NCI-H774 (cell line): ENCODE data around the gene HMX3.
A peak's percentile ranks its signal among the peaks of the same experiment; 100 is the strongest.

Source experiments
- DNase-seq: peaks from one replicate; lab custom pipeline; 2025; lab: John Stamatoyannopoulos, UW

HMX3 gene

DNA sequence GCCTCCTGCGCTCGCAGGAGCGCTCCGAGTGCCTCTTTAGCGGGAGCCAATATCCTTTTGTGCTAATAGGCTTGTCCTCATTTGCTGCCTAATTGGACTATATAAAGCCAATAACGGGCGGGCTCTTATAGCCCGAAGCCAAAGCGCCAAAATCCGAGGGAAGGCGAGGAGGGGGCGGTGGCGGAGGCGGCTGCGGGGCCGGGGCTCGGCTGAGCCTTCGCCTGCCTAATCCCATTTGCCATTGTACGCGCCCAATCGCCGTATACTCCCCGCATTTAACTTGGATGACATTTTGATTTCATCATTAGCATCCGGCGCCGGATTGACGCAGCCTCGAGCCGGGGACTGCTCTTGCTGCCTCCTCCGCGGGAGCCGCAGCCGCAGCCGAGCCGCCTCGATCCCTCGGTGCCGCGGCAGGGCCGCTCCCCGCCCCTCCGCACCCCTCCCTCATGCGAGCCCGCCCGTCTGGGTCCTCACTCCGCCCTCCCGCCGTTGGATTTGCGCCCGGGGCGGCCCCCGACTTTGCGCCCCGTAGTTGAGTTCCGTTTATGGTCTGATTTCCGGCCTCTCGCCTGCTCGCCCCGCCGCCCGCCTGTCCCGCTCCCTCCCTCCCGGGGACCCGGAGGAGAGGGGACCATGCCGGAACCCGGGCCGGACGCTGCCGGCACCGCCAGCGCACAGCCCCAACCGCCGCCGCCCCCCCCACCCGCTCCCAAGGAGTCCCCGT lies at the start of gene HMX3:
Gene HMX3 (plus strand): TSS at position 556 of the 727 bp plus-strand sequence. CDS start 81 bp downstream, at position 637.
- no peak for DNase-seq

DNA sequence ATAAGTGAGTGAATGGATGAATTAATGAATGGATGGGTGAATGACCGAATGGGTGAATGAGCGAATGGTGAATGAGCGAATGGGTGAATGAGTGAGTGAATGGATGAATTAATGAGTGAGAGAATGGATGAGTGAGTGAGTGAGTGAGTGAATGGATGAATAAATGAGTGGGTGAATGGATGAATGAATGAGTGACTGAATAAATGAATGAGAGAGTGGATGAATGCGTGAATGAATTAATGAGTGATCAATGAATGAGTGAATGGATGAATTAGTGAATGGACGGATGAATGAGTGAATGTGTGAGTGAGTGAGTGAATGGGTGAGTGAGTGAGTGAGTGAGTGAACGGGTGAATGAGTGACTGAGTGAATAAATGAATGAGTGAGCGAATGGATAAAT lies 49.5 kb upstream of the HMX3 start:
- DNase-seq = no peak

DNA sequence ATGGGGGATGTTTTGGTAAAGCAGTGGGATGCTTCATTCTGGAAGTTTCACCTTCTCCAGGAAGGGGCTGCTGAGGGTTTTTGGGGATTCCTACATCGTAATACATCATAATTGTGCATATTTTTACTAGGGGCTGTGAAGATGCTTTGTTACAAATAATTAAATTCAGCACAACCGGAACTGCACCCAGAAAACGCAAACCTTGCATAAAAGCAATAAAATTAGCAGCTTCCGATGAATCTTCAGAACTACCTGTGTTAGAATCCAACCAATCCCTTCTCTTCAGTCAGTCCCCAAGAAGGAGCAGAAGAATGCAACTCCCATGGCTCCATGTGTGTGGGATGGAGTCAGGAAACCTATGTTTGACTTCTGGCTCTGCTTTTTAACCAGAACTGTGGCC lies 48.4 kb upstream of the HMX3 start:
- DNase-seq = no peak

DNA sequence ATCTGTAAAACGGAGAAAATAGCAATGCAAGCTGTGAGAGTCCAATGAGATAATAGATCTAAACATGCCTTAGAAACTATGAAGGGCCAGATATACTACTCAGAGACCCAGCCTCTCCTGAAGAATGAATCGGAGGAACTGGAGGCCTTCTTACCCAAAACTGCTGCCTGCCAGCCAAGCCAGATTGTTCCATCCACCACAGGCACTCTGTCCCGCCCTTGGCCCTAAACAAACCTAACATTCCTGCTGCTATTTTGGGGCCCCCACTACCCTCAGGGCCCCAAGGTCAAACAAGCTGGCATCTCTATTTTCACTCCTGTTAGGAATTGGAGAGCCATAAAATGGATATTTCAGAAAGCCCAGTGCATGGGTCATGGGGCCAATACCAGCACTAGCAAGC lies 48.0 kb upstream of the HMX3 start:
- DNase-seq = no peak

DNA sequence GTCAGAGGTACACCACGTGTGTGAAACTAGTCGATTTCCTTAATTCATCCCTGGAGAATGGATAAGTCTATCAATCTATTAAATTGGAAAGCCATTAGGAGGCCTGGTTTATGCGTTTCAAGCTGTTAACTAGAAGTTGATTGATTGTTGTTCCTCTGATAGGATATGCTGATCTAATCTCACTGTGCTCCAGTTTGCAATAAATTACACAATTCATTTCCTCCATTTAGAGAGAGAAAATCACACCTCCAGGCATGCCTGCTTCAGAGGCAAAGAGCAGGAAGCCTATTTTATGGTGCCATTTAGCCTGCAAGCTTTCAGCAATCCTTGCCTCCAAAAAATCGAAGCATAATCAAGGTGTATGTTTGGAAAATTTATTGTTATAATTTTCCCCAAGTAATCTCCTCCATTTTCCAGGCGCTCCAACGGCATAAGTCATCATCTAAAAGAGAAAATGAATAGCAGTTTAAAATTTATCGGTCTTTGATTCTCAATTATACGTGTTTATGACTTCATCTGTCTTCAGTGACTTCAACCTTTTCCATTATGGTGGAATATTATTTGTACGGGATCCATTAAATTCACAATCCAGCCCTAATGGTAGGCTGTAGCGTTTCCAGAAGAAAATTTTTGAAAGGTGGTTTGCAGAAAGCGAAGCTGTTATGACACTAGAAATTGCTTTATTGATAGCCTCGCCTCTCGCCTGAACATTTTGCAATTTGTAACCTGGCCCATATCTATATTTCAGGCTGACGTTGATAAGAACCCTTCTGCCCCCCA lies 42.9 kb upstream of the HMX3 start:
- DNase-seq = no peak

DNA sequence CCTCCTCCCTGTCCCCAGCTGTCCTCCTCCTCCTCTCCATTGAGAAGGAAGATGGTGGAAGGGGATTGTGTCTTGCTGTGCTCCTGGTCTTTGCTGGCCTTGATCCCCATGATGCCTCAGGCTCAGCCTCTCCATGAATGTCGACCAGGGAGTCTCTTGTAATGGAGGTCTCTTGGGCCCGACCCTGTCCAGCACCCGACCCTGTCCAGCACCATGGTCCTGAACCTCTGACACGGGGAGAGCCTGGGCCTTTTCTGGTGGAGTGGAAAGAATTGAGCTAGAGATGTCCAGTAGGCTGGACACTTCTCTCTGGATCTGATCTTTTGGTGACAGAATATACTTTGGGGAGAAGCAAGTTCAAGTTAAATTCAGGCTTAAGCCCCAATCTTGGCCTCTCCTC lies 42.3 kb upstream of the HMX3 start:
- DNase-seq = no peak

DNA sequence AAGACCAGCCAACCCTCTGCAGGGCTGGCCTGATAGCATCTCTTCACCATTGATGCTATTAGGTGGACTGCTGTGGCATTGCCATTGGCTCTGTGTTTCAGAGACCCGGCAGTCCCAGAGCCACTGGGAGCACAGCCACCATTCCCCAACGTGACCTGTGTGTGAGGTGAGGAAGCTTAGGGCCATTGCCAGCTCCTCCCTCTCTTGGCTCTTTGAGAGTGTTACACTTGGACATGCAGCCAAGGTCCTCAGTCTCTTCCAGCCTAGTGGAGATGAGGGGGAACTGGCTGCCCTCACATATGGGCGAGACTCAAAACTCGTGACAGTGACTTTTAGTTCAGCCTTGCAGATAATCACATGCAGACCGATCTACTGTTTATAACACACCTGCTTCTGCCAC lies 39.3 kb upstream of the HMX3 start:
- DNase-seq = no peak

DNA sequence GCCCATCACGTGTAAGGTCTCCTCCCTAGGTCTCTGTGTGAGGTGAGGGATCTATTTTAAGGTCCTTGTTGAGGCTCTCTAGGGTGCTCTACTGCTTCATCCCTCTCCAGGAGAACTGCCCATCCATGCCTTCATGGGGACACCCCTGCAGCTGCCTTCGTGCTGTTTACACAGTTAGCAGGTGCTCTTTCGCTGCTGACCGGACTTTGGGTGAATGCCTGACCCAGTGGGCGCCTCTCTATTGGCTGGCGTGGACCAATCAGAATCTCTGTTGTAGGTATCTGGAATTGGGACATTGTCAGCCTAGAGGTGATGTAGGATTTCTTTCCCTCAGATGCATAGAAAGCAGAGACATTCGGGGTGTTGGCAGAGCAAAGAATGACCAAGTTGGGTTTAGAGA lies 38.7 kb upstream of the HMX3 start:
- DNase-seq = no peak

DNA sequence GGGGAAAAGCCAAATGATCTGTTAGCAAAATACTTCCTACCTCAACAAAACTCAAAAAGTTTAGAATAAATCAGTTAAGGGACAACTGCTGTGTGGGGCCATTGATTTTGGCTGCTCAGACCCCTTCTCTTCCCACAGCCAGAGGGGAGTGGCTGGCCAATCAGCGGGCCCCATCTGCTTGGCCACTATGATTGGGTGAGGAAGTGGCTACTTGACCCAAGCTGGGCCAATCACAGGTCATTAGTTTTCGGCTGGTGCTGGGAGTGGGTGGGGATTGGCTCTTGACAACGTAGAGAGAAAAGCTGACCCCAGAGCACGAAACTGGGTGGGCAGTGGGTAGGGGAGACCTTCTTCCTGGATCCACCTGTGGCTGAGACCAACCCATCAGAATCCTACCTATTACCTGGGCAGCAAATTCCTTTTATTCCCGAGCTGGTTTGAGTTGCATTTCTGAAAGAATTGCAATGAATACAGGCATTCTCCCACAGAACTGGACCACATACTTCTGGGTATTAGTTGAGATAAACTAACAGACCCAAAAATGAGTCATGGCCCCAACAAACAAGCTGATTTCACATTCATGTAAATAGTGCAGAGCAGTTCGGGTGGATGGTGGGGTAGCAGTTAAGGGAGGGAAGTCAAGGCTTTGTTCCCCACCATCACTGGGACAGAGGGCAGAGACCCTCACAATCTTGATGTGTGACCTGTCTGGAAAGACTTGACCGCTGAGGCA lies 35.6 kb upstream of the HMX3 start:
- no peak for DNase-seq

DNA sequence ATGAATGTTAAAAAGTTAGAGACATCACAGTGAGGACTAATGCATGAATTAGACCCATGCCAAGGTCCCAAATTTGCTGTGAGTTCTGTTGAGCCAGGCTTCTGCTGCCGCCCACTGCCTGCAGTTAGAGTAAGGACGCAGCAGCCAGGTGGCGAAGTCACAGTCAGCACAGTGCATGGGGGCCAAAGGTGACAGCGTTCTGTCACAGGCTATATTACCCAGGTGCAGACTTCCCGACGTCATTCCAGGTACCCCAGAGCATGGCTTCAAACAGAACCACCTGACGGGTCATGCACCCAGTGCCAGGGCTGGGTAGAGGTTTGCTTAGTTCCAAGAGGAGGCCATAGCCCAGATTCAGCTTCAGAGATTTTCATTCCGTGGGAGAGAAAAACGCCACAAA lies 33.9 kb upstream of the HMX3 start:
- DNase-seq = no peak

DNA sequence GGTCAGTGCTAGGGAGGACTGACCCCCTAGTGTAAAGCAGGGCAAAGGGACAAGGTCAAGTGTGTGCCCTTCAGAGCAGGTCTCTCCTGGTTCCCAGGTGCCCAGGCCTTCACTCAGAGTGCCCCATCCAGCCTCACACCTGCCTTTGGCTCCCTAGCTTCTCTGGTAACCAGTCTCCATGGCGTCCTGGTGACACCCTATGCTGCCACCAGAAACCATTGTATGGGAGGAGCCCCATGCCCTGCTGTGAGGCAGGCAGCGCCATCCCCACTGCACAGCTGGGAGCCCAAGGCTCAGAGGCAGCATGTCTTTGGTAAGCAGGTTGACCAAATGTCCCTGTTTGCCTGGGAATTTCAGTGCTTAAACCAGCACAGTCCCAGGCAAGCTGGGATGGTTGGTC lies 33.1 kb upstream of the HMX3 start:
- no peak for DNase-seq

DNA sequence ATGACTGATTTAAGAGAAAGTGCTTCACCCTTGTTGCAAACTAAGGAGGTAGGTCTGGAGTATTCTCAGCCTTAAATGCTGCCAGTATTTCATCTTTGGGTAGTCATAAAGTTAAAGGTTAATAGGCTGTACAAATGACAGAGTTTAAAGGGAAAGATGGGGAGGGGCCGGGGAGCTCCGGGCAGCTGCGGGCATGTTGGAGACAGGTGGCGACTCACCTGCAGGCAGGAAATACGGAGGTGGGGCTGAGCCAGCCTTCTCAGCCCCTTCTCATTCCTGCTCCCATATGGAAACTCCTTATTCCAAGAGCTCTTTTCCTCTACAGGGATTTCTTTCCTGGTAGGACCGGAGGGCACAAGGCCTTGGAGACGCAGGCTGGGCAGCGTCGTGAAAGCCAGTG lies 31.8 kb upstream of the HMX3 start:
- no peak for DNase-seq

DNA sequence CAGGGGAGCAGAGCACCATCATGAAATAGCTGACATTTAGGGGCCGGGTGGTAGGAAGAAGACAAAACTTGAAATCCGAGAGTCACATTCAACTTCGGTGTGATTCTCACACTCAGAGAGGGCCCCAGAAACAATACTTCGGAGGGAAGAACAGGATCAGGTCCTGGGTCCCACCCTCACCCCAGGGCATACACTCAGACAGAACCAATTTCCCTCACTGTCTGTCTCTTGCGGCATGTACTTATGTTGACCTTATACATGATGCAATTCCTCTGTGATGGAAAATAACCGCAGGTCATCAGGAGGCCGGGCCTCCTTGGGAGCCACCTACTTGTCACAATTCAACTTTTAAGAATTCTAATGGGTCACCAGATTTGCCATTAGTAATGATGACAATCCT lies 26.3 kb upstream of the HMX3 start:
- DNase-seq = no peak

DNA sequence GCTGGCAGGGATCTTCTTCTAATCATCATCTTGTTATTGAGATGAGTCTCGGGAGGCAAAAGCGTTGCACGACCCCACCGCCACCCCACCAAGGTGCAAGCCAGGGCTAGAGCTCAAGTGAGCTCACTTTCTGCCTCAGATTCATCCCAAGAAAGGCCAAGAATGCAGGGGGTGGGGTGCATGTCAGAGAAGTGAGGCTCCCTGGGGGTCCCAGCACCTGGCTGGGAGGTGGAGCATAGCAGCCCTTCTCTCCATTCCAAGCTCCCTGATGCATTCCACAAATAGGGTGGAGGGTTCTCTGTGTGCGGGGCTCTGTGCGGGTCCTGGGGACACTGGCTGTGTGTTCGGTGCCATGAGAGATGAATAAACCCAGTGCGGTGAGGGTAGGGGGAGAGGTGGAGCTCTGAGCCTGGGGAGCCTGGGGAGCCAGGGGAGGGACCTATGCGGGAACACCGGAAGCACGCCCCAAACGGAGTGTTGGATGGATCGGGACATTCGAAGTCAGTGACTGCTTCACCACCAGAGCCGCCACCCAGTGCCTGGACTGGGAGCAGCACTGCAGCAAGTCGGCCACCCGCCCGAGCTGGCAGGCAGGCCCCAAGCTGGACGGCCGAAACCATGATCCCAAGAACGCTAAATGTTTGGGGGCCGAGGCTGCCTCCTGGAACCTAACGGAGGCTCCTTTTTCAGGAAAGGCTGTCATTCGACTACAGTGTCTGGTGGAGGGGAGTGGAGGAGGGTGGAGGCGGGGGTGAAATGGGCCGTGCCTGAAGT lies 17.9 kb upstream of the HMX3 start:
- no peak for DNase-seq

DNA sequence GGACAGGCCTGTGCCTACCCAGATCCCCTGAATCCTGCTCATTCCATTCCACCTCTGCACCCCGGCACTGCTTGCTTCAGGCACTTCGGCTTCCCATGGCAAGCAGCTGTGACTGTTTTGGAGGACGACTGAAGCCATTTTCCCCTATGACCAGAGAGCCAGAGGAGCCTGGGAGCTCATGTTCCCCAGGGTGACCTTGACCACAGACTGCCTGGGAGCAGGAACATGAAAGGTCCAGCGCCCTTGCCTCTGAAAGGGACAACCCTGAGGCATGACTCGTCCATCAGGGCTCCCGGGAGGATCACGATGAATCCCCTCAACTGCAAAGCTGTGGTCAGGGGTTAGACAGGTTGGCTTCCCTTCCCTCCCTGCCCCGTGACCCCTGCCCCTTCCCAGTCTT lies 16.7 kb upstream of the HMX3 start:
- DNase-seq = no peak

DNA sequence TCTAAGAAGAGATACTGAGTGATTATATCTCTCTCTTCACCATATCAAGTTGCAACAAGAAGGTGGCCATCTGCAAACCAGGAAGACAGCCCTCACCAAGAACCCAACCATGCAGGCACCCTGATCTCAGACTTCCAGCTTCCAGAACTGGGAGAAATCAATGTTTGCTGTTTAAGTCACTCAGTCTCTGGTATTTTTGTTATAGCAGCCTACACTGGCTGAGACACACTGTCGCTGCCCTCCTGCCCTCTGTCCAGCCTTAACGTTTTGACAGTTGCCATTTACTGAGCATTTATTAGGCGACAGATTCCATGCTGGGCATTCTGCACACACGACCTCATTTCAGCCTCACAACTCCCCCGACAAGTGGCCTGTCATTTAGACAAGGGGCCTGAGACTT lies 9.5 kb upstream of the HMX3 start:
- no peak for DNase-seq

DNA sequence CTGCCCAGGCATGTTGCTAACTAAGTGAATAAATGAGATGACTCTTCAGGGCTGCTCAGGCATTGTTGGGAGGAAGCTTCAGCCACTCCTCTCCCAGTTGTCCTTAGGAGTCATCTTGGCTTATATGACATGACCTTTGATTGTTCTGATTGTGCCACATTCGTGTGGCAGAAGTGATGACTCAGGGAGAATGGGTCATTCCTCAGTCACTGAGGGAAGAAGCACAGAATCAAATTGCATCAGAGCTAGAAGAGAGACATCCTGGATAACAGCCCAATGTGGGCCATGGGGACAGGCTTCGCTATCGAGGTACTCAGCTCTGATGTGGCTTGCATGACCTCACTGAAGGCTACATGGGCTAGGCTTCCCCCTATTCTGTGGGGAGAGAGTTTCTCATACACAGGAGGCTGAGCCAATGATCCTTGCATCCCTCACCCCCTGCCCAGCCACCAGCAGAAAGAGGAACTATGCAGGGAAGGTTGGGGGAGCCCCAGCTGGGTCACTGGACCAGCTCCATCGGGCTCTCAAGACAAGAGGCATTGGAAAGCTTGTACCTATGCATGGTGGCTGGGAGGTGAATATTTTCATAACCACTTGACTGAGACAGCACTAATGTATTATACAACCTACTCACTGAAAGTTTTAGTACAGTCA lies 6.0 kb upstream of the HMX3 start:
- DNase-seq = no peak

DNA sequence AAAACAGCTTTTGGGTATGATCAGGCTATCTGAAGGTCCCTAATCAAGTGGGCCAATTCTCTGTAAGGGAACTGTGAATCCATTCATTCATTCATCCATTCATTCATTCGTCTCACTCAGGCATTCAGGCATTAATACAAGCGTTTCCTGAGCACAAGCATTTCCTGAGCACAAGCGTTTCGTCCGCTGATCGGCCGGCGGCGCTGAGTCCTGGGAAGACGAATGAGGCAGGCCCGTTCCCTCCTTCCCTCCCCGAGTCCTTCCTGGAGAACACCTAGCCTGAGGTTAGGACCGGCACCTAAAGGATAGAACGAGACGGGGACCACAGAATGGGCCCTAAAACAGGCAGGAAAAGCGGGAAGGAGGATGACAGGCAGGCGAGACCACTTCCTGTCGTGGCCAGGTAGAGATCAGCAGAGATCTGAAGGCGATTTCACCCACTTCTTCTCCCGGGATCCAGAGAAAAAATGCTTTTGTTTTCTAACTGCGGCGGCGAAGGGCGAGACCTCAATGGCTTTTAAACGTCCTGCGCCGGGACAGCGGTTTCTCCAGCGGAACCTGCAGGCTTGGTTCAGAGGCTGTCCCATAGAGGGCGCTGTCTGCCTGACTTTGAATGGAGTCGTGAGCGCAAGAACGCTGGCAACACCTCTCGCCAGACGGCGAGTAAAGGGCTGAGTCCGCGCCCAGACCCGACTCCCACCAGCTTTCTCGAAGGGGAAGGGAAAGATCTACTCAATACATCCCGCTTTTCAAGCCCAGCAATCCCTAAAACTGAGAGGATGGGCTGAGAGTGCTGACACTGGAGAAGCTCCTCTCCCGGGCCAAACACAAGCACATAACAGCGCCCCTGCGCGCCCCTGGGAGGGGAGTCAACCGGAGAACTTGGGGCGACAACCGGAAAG lies 2.9 kb upstream of the HMX3 start:
- peak; percentile 48 for DNase-seq

DNA sequence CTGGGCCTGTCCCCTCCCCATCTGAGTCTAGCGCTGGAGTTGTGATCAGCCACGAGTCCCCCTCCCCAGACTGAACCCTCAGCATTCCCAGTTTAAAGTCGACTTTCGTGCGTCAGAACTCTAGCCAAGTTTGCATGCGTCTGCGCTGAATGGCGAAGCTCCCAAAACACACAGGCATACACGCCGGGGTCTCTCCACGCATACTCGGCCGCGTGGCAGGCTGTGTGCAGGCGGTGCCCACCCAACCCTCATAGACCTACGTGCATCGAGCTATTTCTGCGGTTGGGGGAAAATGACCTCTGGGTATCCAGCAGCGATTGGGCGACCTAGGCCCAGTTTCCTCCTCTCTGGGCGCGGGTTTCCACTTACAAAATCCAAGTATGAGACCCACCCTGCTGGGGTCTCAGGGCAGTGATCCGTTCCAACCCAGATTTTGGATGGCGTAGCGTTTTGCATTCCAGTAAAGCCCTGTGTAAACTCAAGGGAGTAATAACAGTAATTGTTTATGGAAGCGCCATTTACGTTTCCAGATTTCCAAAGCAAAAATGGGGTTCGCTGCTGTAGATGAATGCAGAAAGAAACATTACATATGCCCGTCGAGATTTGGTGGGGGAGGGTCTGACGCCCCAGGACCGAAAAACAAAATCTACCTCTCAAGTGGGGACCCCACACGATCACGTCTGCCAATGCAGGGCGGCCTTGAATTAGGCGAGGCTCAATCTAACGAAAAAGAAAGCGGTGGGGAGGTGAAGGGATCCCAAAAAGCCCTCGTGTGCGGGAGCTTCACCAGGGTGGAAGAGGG lies 2.0 kb upstream of the HMX3 start:
- no peak for DNase-seq
